Trophoblast cell (in vitro differentiated cells and primary cell): ENCODE measurements around the gene PPT2.
A peak's percentile ranks its signal among the peaks of the same experiment; 100 is the strongest.

ENCODE experiments used
- DNase-seq, 2 donors: peaks; one replicate each; pipeline ENCODE4 v3.0.0-alpha.2; 2016
- H2AFZ ChIP-seq: 2 replicates; pipeline ENCODE4 v1.6.1; 2013; ENCODE audit warnings: low read length, moderate library complexity, mild to moderate bottlenecking; ENCODE audit not compliant: insufficient read depth, poor library complexity
- H2AK5ac ChIP-seq: 2 replicates; pipeline ENCODE4 v1.6.1; 2013; ENCODE audit warnings: mild to moderate bottlenecking, low read length
- H2BK120ac ChIP-seq: 2 replicates; pipeline ENCODE4 v1.6.1; 2013; ENCODE audit warnings: low read length, mild to moderate bottlenecking, moderate library complexity; ENCODE audit not compliant: insufficient read depth, poor library complexity
- H2BK12ac ChIP-seq: 2 replicates; pipeline ENCODE4 v1.6.1; 2013; ENCODE audit warnings: mild to moderate bottlenecking, low read length, moderate library complexity
- H2BK5ac ChIP-seq: 2 replicates; pipeline ENCODE4 v1.6.1; 2013; ENCODE audit warnings: low read length, low read depth, moderate library complexity, mild to moderate bottlenecking; ENCODE audit not compliant: poor library complexity
- H3K14ac ChIP-seq: 2 replicates; pipeline ENCODE4 v1.6.1; 2013; ENCODE audit warnings: mild to moderate bottlenecking, low read length
- H3K18ac ChIP-seq: 2 replicates; pipeline ENCODE4 v1.6.1; 2013; ENCODE audit warnings: mild to moderate bottlenecking, low read length
- H3K23ac ChIP-seq: 2 replicates; pipeline ENCODE4 v1.6.1; 2013; ENCODE audit warnings: low read length
- H3K27ac ChIP-seq: 2 replicates; pipeline ENCODE4 v1.5.1; 2013; ENCODE audit warnings: low read depth, mild to moderate bottlenecking, inconsistent platforms, low read length, moderate library complexity
- H3K27me3 ChIP-seq: 2 replicates; pipeline ENCODE4 v1.6.1; 2013; ENCODE audit warnings: inconsistent platforms, mild to moderate bottlenecking, low read length, moderate library complexity; ENCODE audit not compliant: insufficient read depth
- H3K36me3 ChIP-seq, 2 experiments: 1 replicate in 1 of 2; 2 replicates in 1 of 2; pipeline ENCODE4 v1.6.1; 2013; ENCODE audit warnings: low read length in 2 of 2, mild to moderate bottlenecking in 2 of 2, moderate library complexity in 1 of 2; ENCODE audit not compliant: insufficient read depth in 2 of 2, control insufficient read depth in 1 of 2
- H3K4ac ChIP-seq: 2 replicates; pipeline ENCODE4 v1.6.1; 2013; ENCODE audit warnings: low read depth, mild to moderate bottlenecking, low read length, moderate library complexity
- H3K4me1 ChIP-seq, 2 experiments: 1 replicate in 1 of 2; 2 replicates in 1 of 2; pipeline ENCODE4 v1.6.1; 2013; ENCODE audit warnings: low read length in 2 of 2, mild to moderate bottlenecking in 2 of 2, moderate library complexity in 1 of 2; ENCODE audit not compliant: insufficient read depth in 2 of 2, control insufficient read depth in 1 of 2
- H3K4me2 ChIP-seq: 2 replicates; pipeline ENCODE4 v1.6.1; 2013; ENCODE audit warnings: inconsistent platforms, mild to moderate bottlenecking, low read length, moderate library complexity
- H3K4me3 ChIP-seq: 2 replicates; pipeline ENCODE4 v1.5.1; 2013; ENCODE audit warnings: mild to moderate bottlenecking, low read depth, low read length, inconsistent platforms
- H3K79me1 ChIP-seq: one replicate; pipeline ENCODE4 v1.6.1; 2013; ENCODE audit warnings: low read length
- H3K79me2 ChIP-seq: 2 replicates; pipeline ENCODE4 v1.6.1; 2013; ENCODE audit warnings: low read length, mild to moderate bottlenecking; ENCODE audit not compliant: control insufficient read depth, insufficient read depth, poor library complexity
- H3K9ac ChIP-seq: 2 replicates; pipeline ENCODE4 v1.6.1; 2013; ENCODE audit warnings: mild to moderate bottlenecking, low read length
- H3K9me3 ChIP-seq: 2 replicates; pipeline ENCODE4 v1.6.1; 2013; ENCODE audit warnings: low read depth, mild to moderate bottlenecking, control low read depth, inconsistent platforms, low read length; ENCODE audit not compliant: insufficient read depth
- H4K12ac ChIP-seq: 2 replicates; pipeline ENCODE4 v1.6.1; 2013; ENCODE audit warnings: low read depth, mild to moderate bottlenecking, low read length, moderate library complexity
- H4K8ac ChIP-seq: 2 replicates; pipeline ENCODE4 v1.6.1; 2013; ENCODE audit warnings: low read depth, mild to moderate bottlenecking, low read length, moderate library complexity
- H4K91ac ChIP-seq: one replicate; pipeline ENCODE4 v1.6.1; 2013; ENCODE audit warnings: low read depth, mild to moderate bottlenecking, low read length, moderate library complexity
- WGBS: extraction: QIAGEN DNeasy Blood & Tissue Kit; methylation state at CpG from one replicate; pipeline ENCODE4 v1.1.7; 2013; ENCODE audit warnings: missing lambda C conversion rate; ENCODE audit not compliant: insufficient read length, insufficient coverage; ENCODE audit errors: extremely low coverage; 5-methylcytosine and 5-hydroxymethylcytosine counted together

PPT2 gene

GRCh38 chr6:32188381-32189068 lies 34.6 kb downstream of the PPT2 start:
- Histone ChIP-seq H2BK5ac (no peak overlapping the region), H3K4me1 (peaks cover 10 to 28% of the 10 kb centered on the region in 2 experiments), H4K12ac (peak overlapping the region; percentile 6), H3K14ac (peak overlapping the region; percentile 94), H3K18ac (no peak overlapping the region), H3K36me3 (peaks cover 24 to 26% of the 10 kb centered on the region in 2 experiments), H3K4me2 (peak overlapping the region; percentile 86), H2AK5ac (no peak overlapping the region), H3K4ac (peak overlapping the region; percentile 85), H3K79me2 (peaks cover 11% of the 10 kb centered on the region), H2BK120ac (no peak overlapping the region), H2BK12ac (no peak overlapping the region), H3K23ac (no peak overlapping the region), H4K8ac (no peak overlapping the region), H3K27ac (no peak overlapping the region), H3K4me3 (no peak overlapping the region), H4K91ac (peak overlapping the region; percentile 81), H3K79me1 (peaks cover 18% of the 10 kb centered on the region), H3K27me3 (no peaks in the 10 kb centered on the region), H3K9me3 (no peaks in the 10 kb centered on the region), H3K9ac (peak overlapping the region; percentile 62), H2AFZ (no peak overlapping the region)
- no CpG with 5 or more reads among the region's 13 CpGs for WGBS
- DNase-seq = peak in 1 of 2 donors; percentile 48

- H3K4me3 ChIP-seq = peak overlapping the region; percentile 71
- H3K36me3 ChIP-seq = peaks cover 22% of the 10 kb centered on the region in 2 experiments
- peak overlapping the region; percentile 62 for H3K9ac ChIP-seq
These were observed 35.3 kb downstream of the PPT2 start for GRCh38 chr6:32189069-32189741.

GRCh38 chr6:32189742-32190053 lies 35.8 kb downstream of the PPT2 start:
- Histone ChIP-seq H3K27ac (peak overlapping the region; percentile 55), H2BK5ac (peak overlapping the region; percentile 75), H3K4me1 (peaks cover 10 to 24% of the 10 kb centered on the region in 2 experiments), H3K27me3 (no peaks in the 10 kb centered on the region), H4K8ac (peak overlapping the region; percentile 61), H3K14ac (peak overlapping the region; percentile 94), H2AK5ac (peak overlapping the region; percentile 48), H2AFZ (no peak overlapping the region), H3K36me3 (peaks cover 20 to 22% of the 10 kb centered on the region in 2 experiments), H3K9me3 (no peaks in the 10 kb centered on the region), H3K23ac (no peak overlapping the region), H3K4ac (peak overlapping the region; percentile 85), H3K4me3 (peak overlapping the region; percentile 71), H2BK120ac (peak overlapping the region; percentile 47), H3K79me1 (peaks cover 18% of the 10 kb centered on the region), H3K9ac (peak overlapping the region; percentile 62), H3K4me2 (peak overlapping the region; percentile 86), H3K18ac (peak overlapping the region; percentile 78), H4K91ac (peak overlapping the region; percentile 81), H4K12ac (peak overlapping the region; percentile 68), H2BK12ac (no peak overlapping the region), H3K79me2 (peaks cover 11% of the 10 kb centered on the region)
- no peak for DNase-seq
- no CpG with 5 or more reads among the region's 23 CpGs for WGBS

More at GRCh38 chr6:32189069-32189741, 35.3 kb downstream of the PPT2 start:
- H3K23ac ChIP-seq = no peak overlapping the region
- H4K91ac ChIP-seq = peak overlapping the region; percentile 81
- H2AK5ac ChIP-seq = peak overlapping the region; percentile 48
- H3K27me3 ChIP-seq = no peaks in the 10 kb centered on the region
- H4K8ac ChIP-seq = peak overlapping the region; percentile 61
- peaks cover 11% of the 10 kb centered on the region for H3K79me2 ChIP-seq
- peak overlapping the region; percentile 55 for H3K27ac ChIP-seq
- peak overlapping the region; percentile 47 for H2BK120ac ChIP-seq
- H3K9me3 ChIP-seq = no peaks in the 10 kb centered on the region
- H3K18ac ChIP-seq = peak overlapping the region; percentile 78
- H3K14ac ChIP-seq = peak overlapping the region; percentile 94
- H3K79me1 ChIP-seq = peaks cover 18% of the 10 kb centered on the region
- H3K4me1 ChIP-seq = peaks cover 10 to 26% of the 10 kb centered on the region in 2 experiments
- peak overlapping the region; percentile 86 for H3K4me2 ChIP-seq
- H4K12ac ChIP-seq = peak overlapping the region; percentile 68
- H2BK5ac ChIP-seq = peak overlapping the region; percentile 75
- peak overlapping the region; percentile 85 for H3K4ac ChIP-seq
- no peak for DNase-seq
- no peak overlapping the region for H2BK12ac ChIP-seq
- H2AFZ ChIP-seq = no peak overlapping the region
- no CpG with 5 or more reads among the region's 10 CpGs for WGBS

DNA sequence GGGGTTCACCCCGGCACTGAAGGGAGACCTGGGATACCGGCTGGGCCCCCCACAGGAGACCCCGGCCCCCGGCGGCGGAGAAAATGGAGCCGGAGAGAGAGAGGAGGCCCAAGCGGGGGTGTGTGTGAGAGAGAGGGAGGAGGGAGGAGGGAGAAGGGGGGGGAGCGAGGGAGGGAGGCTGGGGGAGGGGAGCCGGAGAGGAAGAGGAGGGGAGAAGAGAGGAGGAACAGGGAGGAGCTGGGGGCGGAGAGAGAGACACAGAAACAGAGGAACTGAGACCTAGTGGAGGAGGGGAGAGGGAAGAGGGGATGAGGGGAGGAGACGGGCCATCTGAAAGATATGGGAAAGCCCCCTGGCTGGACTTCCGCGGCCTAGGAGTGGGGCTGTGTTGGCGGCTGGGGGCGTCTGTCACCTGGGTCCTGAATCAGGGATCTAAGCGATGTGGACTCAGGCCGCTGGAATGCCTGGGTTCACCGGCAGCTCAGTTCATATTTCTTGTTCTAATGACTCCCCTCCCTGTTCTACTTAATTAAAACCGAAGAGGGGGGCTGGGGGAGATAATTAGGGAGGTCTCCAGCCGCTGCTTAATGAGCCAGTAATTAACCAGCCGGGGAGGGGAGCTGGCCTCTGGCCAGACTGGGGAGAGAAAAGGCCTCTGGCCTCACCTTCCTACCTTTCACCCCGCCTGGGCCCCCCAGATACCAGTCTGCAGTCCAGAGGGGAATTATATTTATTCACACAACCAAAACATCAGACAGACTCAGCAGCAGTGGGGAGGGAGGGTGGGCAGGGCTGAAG lies 36.3 kb downstream of the PPT2 start, which contains the start of gene PBX2:
Gene PBX2 (minus strand): TSS at position 149 of the 798 bp plus-strand sequence. CDS start 287 bp downstream, outside the sequence.
- Histone ChIP-seq H3K4me2 (peak within 1 kb of the TSS; percentile 86), H3K4me1 (peaks cover 15 to 24% of the 10 kb centered on the region in 2 experiments), H4K8ac (peak within 1 kb of the TSS; percentile 97), H3K18ac (peak within 1 kb of the TSS; percentile 89), H3K9me3 (no peaks in the 10 kb centered on the region), H3K27me3 (no peaks in the 10 kb centered on the region), H3K79me2 (peaks cover 11% of the 10 kb centered on the region), H3K36me3 (peaks cover 20 to 22% of the 10 kb centered on the region in 2 experiments), H3K79me1 (peaks cover 21% of the 10 kb centered on the region), H3K14ac (peak within 1 kb of the TSS; percentile 94), H2AFZ (peak within 1 kb of the TSS; percentile 51), H4K91ac (peak within 1 kb of the TSS; percentile 92), H3K23ac (no peak within 1 kb of the TSS), H2BK5ac (peak within 1 kb of the TSS; percentile 92), H3K4me3 (peak within 1 kb of the TSS; percentile 71), H3K9ac (peak within 1 kb of the TSS; percentile 62), H3K4ac (peak within 1 kb of the TSS; percentile 85), H2AK5ac (peak within 1 kb of the TSS; percentile 80), H2BK120ac (peak within 1 kb of the TSS; percentile 93), H3K27ac (peak within 1 kb of the TSS; percentile 70), H2BK12ac (peak within 1 kb of the TSS; percentile 85), H4K12ac (peak within 1 kb of the TSS; percentile 93)
- no CpG with 5 or more reads among the region's 23 CpGs for WGBS
- DNase-seq = peak; percentile 52 to 65
